ENCODE data around the gene ZBTB25.
A peak's percentile ranks its signal among the peaks of the same experiment; 100 is the strongest.
"Not testable (repeated sequence)": the region's sequence is repeated elsewhere in the genome, so short reads cannot be mapped to it uniquely, and the experiment has no call there.

The ZBTB25 gene, protein sequence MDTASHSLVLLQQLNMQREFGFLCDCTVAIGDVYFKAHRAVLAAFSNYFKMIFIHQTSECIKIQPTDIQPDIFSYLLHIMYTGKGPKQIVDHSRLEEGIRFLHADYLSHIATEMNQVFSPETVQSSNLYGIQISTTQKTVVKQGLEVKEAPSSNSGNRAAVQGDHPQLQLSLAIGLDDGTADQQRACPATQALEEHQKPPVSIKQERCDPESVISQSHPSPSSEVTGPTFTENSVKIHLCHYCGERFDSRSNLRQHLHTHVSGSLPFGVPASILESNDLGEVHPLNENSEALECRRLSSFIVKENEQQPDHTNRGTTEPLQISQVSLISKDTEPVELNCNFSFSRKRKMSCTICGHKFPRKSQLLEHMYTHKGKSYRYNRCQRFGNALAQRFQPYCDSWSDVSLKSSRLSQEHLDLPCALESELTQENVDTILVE

DNA sequence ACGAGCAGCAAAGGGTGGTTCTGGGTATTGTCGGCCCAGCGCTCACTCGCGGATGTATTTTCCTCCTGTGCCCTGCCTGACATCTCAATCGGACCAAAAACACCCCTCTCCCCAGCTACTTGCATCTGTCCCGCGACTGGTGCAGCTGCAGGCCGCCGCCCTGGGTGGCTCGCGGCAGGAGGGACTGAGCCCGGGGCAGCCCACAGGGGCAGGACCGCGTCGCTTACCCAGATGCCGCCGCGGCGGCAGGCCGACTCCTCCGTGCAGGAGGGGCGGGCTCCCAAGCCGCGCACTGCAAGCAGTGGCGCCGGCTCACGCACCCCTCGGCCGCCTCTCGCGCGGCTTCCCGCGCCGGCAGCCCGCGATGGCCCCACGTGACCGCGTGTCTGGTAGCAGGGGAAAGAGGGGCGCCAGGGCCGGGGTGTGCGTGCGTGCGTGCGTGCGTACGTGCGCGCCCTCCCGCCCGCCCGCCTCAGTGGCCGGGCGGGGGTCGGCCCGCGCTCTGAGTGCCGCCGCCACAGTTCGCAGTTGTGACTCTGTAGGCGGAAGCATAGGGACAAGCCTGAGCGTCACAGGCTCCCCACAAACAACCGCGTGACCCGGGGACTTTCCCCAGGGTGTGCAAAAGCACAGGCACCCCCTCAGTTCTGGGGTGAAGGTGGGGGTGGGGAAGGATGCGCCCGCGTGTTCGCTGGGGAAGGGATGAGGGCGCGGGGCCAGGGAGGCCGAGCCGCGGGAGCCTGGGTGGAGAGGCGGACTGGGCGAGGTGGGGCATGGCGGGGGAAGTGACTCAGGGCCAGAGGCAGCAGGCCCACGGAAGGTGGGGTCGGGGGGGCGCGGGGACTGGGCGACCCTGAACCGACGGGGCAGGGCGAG lies at the start of gene ZBTB25:
Gene ZBTB25 (minus strand): TSS at position 405 of the 876 bp plus-strand sequence. CDS start 13,305 bp downstream, outside the sequence.
- peak; percentile 95 for DNase-seq

DNA sequence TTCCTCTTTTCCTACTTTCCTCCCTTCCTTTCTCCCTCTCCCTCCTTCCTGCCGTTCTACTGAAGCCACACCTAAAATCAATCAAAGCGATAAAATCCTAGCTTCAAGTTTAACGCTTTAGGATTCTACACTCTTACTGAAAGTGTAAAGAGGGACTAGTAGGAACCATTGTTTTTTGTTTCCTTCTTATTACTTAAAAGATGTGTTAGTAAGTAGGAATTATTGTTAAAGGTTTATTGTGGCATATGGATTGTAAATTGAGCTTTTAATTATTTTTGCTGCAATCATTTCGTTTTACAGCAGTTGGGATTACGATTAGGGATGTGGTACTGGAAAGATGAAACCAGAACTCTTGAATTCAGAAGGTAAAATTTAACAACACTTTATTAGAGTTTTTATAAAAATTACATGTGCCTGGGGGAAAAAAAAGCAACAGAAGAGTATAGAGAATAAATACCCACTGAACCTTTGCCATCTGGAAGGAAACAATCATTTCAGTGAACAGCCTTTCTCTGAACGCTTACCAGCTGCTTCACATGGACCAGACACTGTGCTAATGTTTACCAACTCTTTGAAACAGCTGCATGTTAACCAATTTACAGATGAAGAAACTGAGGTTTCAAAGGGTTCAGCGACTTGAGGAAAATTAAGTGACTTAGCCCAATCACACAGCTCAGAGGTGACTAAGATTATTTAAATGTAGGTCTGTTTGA lies 47.1 kb upstream of the ZBTB25 start:
- DNase-seq: no peak

DNA sequence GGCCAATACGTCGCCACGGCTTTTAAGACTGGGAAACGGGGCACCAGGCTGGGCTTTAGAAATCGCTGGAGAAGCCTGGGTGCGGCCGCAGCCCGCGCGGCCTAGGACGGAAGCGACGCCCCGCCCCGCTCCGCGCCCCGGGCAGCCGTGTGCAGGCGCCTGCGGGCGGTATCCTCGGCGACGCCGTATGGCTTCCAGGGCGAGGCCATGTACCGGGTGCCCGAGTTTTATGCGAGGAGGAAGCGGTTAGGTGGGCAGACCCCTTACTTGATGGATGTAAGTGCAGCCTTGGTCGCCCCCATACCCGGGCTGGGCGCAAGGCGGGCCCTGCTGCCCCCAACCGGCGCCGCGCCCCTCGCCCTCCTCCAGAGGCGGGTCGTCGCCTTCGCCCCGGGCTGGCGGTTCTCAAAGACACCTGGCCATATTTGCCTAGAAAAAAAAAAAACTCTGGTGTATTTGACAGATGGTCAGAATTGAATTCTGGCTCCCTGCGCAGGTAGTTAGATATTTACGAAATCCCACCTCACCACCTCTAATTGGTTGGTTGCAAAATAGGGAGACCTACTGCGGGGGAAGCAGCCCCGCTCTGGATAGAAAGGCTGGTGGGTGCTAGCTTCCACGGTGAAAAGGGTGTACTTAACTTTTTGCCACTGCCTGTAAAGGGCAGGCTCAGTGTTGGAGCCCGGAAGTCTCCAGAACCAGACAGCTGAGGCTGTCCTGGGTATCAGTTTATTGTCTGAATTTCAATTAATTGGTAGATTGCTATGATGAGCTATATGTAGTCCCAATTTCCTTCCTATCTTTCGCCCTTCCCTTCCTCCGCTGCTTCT lies 46.4 kb upstream of the ZBTB25 start, which contains the start of gene PPP1R36:
Gene PPP1R36 (plus strand): TSS at position 171 of the 830 bp plus-strand sequence. CDS start 37 bp downstream, at position 208.
- DNase-seq: peak; percentile 37

DNA sequence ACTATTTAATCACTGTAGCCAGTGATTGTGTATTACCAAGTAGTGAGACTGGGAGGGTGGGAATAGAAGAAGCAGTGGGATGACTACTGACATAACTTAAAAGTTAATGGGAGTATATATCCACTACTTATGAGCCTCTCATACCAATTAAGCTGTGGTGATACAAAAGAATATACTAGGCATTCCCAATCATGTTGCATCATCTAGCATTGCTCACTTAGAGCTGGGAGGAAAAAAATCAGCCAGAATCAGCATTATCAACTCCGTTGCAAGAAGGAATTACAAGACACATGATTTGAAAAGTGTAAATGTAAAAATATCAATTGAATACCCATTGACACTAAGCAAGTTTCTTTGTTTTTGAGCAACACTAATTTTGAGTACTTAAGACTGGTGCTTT lies 45.4 kb upstream of the ZBTB25 start:
- DNase-seq: no peak

DNA sequence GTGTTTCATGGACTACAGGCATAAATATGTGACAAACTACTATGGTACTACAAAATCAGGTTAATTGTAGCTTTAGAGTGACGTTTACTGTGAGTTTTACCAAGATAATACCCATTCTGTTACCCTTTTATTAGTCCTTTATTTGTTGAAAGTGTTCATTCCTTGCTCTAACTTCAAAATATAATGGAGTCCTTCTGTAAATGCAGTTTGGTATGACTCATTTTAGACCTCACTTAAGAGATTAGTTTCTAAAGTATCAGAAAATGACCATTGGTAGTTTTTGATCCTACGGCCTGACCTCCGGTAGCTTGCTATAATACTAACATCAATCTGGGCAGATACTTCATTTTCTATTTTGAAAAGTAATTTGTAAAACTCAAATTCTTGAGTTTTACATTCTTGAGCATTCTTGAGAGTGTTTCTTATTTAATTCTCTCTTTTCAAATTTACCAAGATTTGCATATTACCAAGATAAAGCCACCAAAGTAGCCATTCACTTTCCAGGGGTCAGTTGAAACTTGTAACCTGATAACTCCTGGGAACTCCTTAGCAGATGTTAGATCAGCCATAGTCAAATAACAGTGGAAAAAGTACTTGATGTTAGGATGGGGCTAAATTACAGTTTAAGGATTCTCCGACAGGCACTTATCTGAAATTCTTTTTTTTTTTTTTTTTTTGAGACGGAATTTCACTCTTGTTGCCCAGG lies 41.1 kb upstream of the ZBTB25 start:
- no peak for DNase-seq

DNA sequence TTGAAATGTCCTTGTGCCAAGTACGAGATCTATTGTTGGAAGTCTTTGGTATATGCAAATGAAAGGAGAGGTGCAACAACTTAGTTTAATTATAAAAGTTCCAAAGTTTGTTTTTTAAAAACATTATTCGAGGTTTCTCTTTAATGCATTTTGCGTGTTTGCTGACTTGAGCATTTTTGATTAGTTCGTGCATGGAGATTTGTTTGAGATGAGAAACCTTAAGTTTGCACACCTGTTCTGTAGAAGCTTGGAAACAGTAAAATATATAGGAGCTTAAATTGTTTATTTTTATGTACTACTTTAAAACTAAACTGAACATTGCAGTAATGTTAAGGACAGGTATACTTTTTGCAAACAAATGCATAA lies 39.2 kb upstream of the ZBTB25 start:
- DNase-seq: no peak

DNA sequence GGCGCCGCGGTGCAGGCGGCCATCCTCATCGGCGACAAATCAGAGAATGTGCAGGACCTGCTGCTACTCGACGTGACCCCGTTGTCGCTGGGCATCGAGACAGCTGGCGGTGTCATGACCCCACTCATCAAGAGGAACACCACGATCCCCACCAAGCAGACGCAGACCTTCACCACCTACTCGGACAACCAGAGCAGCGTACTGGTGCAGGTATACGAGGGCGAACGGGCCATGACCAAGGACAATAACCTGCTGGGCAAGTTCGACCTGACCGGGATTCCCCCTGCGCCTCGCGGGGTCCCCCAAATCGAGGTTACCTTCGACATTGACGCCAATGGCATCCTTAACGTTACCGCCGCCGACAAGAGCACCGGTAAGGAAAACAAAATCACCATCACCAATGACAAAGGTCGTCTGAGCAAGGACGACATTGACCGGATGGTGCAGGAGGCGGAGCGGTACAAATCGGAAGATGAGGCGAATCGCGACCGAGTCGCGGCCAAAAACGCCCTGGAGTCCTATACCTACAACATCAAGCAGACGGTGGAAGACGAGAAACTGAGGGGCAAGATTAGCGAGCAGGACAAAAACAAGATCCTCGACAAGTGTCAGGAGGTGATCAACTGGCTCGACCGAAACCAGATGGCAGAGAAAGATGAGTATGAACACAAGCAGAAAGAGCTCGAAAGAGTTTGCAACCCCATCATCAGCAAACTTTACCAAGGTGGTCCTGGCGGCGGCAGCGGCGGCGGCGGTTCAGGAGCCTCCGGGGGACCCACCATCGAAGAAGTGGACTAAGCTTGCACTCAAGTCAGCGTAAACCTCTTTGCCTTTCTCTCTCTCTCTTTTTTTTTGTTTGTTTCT lies 38.6 kb upstream of the ZBTB25 start:
- DNase-seq: no peak

DNA sequence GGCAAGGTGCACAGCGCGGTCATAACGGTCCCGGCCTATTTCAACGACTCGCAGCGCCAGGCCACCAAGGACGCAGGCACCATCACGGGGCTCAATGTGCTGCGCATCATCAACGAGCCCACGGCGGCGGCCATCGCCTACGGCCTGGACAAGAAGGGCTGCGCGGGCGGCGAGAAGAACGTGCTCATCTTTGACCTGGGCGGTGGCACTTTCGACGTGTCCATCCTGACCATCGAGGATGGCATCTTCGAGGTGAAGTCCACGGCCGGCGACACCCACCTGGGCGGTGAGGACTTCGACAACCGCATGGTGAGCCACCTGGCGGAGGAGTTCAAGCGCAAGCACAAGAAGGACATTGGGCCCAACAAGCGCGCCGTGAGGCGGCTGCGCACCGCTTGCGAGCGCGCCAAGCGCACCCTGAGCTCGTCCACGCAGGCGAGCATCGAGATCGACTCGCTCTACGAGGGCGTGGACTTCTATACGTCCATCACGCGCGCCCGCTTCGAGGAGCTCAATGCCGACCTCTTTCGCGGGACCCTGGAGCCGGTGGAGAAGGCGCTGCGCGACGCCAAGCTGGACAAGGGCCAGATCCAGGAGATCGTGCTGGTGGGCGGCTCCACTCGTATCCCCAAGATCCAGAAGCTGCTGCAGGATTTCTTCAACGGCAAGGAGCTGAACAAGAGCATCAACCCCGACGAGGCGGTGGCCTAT lies 37.8 kb upstream of the ZBTB25 start:
- DNase-seq: peak; percentile 60

DNA sequence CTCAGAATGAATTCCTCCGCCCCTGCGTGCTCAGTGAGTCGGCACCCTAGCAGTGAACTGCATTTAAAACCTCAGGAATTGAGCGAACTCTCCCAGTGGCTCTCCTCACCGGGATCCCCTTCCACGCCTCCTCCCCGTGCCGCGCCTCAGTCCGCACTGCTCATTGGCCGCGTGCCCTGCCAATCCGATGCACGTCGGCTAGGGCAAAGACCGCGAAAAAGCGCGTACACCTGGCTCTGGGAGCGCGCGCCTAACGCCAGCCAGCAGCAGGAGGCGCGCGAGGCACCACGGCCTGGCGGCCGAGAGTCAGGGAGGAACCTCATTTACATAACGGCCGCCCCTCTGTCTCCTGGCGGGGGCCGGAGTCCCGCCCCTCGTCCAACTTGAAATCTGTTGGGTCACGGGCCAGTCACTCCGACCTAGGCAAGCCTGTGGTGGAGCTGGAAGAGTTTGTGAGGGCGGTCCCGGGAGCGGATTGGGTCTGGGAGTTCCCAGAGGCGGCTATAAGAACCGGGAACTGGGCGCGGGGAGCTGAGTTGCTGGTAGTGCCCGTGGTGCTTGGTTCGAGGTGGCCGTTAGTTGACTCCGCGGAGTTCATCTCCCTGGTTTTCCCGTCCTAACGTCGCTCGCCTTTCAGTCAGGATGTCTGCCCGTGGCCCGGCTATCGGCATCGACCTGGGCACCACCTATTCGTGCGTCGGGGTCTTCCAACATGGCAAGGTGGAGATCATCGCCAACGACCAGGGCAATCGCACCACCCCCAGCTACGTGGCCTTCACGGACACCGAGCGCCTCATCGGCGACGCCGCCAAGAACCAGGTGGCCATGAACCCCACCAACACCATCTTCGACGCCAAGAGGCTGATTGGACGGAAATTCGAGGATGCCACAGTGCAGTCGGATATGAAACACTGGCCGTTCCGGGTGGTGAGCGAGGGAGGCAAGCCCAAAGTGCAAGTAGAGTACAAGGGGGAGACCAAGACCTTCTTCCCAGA lies 36.9 kb upstream of the ZBTB25 start, which contains the start of gene HSPA2:
Gene HSPA2 (plus strand): TSS at position 534 of the 995 bp plus-strand sequence. CDS start 109 bp downstream, at position 643.
- DNase-seq: peak; percentile 100

DNA sequence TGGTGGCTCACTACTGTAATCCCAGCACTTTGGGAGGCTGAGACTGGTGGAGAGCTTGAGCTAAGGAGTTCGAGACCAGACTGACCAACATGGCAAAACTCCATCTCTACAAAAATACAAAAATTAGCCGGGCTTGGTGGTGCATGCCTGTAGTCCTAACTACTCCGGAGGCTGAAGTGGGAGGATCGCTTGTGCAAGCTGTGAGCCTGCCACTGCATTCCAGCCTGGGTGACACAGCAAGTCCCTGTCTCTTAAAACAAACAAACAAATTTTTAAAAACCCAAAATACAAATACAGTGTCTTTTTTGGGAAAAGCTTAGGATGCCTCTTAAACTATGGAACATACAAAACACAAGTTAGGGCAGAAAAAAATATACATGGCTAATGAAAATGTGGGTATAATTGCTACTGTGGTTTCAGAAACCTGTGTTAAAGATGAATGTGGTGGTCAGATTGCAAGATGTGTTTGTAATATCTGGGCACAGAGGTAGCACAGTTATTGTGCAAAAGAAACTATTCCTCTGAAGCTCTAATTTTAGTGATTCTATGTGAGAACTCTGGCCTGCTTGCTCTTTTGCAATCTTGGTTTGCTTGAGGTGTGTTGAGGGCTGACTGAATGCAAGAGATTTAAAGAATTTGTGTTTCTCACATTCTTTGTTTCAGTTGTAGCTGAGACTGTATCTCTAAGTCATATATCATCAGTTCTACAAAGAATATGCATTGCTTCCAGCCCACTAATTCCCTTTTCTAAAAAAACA lies 33.0 kb upstream of the ZBTB25 start:
- DNase-seq: no peak

DNA sequence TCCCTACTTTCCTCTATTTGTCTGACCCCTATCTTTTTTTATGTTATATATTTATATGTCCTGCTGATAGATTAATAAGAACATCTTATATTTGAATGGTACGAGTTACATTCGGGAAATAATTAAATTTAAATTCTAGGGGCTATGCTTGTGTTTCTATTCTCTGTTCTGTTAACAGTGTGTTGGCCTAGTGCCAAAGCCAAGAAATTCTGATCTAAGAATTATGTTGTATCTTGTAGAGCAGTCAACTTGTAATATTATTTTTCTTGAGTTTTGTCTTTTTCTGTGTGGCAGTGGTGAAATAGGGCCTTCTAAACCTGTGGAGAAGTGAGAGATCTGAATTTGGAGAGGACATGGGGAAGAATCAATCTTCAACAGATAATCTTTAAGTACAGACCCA lies 27.9 kb upstream of the ZBTB25 start:
- no peak for DNase-seq

DNA sequence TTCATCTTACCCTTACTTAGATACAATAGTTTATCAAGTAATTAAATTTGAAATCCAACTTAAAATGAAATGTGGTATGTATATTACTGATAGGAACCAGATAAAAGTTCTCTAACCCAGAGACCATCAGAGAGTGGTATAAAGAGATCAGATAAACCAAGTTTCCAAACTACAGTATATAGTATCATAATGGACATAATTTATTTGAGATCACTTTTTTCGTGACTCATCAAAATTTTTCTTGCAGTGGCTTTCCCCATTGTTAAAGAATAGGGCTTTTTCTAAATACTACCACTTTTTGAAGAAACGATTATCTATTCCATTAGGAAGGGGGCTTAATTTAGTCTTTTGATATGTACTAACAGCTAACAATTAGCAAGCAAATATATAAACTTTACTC lies 21.7 kb upstream of the ZBTB25 start:
- DNase-seq: no peak

DNA sequence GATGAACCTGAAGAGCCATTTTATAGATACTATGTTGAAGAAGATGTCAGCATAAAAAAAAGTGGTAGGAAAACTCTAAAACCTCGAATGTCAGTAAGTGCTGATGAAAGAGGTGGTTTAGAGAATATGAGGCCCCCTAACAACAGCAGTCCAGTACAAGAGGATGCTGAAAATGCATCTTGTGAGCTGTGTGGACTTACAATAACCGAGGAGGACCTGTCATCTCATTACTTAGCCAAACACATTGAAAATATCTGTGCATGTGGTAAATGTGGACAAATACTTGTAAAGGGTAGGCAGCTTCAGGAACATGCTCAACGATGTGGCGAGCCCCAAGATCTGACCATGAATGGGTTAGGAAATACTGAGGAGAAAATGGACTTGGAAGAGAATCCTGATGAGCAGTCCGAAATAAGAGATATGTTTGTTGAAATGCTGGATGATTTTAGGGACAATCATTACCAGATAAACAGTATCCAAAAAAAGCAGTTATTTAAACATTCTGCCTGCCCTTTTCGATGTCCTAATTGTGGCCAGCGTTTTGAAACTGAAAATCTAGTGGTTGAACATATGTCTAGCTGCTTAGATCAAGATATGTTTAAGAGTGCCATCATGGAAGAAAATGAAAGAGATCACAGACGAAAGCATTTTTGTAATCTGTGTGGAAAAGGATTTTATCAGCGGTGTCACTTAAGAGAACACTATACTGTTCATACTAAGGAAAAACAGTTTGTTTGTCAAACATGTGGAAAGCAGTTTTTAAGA lies 19.1 kb upstream of the ZBTB25 start:
- no peak for DNase-seq

DNA sequence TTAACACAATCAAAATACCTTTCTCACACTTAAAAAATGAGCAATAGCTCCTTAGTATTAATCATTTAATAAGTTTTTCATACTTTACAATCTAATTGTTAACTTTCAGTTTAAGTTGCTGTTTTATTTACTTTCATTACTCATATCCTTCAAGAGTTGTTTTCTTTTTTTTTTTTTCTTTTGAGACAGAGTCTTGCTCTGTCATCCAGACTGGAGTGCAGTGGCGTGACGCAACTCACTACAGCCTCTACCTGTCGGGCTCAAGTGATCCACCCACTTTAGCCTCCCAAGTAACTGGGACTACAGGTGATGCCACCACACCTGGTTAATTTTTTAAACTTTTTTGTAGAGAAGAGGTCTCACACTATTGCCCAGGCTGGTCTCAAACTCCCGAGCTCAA lies 17.1 kb upstream of the ZBTB25 start:
- DNase-seq: no peak

DNA sequence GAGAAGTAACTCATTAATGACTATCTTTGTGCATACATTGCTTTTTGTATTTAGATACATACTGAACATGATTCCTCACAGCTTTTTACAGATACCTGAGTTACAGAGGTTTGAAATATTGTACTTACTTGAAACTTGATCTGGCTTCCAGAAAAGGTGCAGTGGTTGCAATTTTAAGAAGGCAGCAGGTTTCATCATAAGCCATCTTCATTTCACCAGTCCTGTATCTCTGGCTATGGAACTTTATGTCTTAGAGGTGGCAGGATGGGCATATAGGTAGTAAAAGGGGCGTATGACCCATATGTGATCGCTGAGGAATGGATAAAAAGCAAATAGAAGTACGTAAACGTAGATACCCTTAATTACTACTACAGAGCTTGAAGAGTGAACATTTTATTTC lies 14.6 kb upstream of the ZBTB25 start:
- DNase-seq: no peak

DNA sequence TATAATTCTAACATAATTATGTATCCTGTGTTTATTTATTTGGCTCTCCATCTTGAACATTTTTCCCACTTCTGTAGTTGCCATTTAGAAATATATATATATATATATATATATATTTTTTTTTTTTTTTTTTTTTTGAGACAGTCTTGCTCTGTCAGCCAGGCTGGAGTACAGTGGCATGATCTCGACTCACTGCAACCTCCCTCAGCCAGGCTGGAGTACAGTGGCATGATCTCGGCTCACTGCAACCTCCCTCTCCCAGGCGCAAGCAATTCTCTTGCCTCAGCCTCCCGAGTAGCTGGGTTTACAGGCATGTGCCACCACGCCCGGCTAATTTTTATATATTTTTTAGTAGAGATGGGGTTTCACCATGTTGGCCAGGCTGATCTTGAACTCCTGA lies 14.0 kb upstream of the ZBTB25 start:
- DNase-seq: not testable (repeated sequence)

DNA sequence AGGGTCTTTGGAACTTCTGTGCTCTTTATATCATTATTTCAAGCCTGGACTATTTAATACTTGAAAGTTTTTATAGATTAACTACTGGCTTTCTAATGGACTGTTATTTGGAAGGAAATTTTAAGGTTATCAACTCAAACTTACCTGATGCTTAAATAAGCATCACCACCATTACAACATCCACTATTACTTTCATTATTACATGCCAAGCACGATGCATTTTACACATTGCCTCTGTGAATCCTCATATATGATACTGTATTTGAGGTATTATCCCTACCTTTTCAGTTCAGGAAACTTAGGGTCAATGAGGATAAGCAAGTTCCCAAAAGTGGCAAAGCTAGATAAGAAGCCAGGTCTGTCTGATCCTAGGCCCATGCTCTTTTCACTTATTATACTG lies 13.3 kb upstream of the ZBTB25 start:
- DNase-seq: no peak

All from NCI-H1092 (cell line).